ENCODE measurements around the gene LARP1. TPM values are rescaled to one million over a fixed set of nuclear protein-coding genes. Genes with fewer than 3 reads are reported as not detected.

Gene LARP1
- polyA plus RNA-seq, 1 donor (not counting 4 experiments of a cell fraction or from before 2014, with no cell fraction given): 65.6 TPM

DNA sequence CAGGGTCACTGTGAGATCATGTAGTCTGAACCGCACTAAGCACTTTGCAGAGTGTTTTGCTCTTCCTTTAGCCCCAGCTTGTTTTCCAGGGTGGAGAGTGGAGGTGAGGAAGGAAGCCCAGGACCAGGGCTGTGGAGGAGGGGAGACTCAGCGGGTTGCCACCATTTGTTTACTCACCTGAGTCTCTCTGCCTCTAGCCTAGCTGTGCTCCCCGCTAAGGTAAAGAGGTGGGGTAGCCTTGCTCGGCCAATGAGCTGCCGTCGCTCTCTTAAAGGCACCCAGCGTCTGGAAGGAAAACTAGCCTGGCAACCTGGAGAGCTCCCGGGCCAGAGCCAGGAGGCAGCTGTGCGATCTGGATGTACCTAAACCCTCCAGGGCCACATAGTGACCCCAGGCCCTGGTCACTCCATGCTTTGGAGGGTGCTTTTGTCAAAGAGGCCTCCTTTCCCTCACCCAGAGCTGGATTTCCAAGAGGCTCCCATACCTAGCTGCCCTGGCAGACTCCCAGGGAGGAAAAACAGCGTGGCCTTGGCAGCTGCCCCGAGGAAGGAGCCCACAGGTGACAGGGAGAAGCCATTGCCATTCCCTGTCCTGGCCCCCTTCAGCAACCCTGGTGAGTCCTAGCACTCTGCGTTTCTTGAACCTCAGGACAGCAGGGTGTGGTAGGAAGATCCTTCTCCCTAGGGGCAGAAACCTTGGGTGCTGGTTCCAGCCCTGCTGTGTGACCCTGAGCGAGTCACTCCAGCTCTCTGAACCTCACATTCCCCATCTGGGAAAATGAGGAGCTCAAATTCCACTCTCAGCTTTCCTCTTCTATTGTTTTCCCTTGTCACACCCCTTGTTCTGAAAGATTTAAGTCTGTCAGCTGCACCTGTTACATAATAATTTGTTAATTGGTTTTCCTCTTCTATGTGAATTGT is 42.4 kb upstream of the LARP1 start:
- no peaks in the 10 kb centered on the region for H3K9me3 ChIP-seq (ENCODE audit: control insufficient read depth, low read depth, low read length)
- H2AFZ ChIP-seq (ENCODE audit: control insufficient read depth, low read length): peak overlapping the region; percentile 40
- H3K4me2 ChIP-seq (ENCODE audit: control insufficient read depth, extremely low read depth, insufficient read depth, low read depth, low read length): peak overlapping the region; percentile 54
- FAIRE-seq (peak; percentile 48), DNase-seq (ENCODE audit: low read depth, low spot score) (peak; percentile 17)
- no peaks in the 10 kb centered on the region for H3K9me1 ChIP-seq (ENCODE audit: control insufficient read depth, extremely low read depth, insufficient read depth, low read length)
- H4K20me1 ChIP-seq (ENCODE audit: control insufficient read depth, extremely low read depth, insufficient read depth, low read length): no peaks in the 10 kb centered on the region
- no peaks in the 10 kb centered on the region for H3K27me3 ChIP-seq (ENCODE audit: control insufficient read depth, extremely low read depth, insufficient read depth, low read length)
- H3K9ac ChIP-seq (ENCODE audit: control insufficient read depth, extremely low read depth, insufficient read depth, low read length): no peak overlapping the region
- H3K4me1 ChIP-seq (ENCODE audit: control insufficient read depth, extremely low read depth, insufficient read depth, low read length): peaks cover 19% of the 10 kb centered on the region
- H3K79me2 ChIP-seq (ENCODE audit: control insufficient read depth, insufficient read depth, low read length): no peaks in the 10 kb centered on the region
- peak overlapping the region; percentile 6 to 29 (median 23) for H3K4me3 ChIP-seq (ENCODE audit: control insufficient read depth in 2 of 3, extremely low read depth in 1 of 3, insufficient read depth in 2 of 3, low read depth in 1 of 3, low read length in 3 of 3)
- dilution Hi-C loops (cut with MboI; ENCODE audit: extremely low pct_ligation_motif_present, low sequenced_read_pairs): no loop called here
- H3K27ac ChIP-seq (ENCODE audit: control insufficient read depth, insufficient read depth, low read length): no peak overlapping the region
- TF ChIP-seq EZH2 (IDR thresholded peaks at IDR 0.05; ENCODE audit: low read length): no peak
- no peaks in the 10 kb centered on the region for H3K36me3 ChIP-seq (ENCODE audit: control insufficient read depth in 2 of 2, extremely low read depth in 1 of 2, insufficient read depth in 2 of 2, low read length in 2 of 2)

DNA sequence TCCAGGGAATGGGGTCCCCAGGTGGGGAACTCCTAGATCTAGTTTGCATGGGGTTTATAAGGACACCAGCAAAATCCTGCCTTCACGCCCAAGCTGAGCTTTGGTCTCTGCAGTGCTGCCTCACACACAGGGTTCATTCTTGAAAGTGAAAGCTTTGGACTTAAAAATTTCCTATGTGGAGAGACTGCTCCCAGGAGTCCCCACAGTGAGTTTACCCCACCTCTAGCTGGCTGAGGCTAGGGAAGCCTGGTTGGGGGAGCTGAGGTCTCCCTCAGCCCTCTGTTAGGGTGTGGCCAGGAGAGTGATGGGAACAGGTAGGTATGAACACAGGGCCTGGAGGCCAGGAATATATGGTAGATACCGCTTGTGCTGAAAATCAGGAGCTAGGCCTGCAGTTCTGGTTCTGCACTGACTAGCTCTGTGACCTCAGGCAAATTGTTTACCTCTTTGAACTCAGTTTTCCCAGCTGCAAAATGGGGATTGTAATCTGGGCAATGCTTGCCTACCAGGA is 41.5 kb upstream of the LARP1 start:
- Histone ChIP-seq H3K4me3 (ENCODE audit: control insufficient read depth in 2 of 3, extremely low read depth in 1 of 3, insufficient read depth in 2 of 3, low read depth in 1 of 3, low read length in 3 of 3) (no peak overlapping the region), H3K79me2 (ENCODE audit: control insufficient read depth, insufficient read depth, low read length) (no peaks in the 10 kb centered on the region), H3K9ac (ENCODE audit: control insufficient read depth, extremely low read depth, insufficient read depth, low read length) (no peak overlapping the region), H3K4me2 (ENCODE audit: control insufficient read depth, extremely low read depth, insufficient read depth, low read depth, low read length) (peak overlapping the region; percentile 54), H3K27me3 (ENCODE audit: control insufficient read depth, extremely low read depth, insufficient read depth, low read length) (no peaks in the 10 kb centered on the region), H3K9me3 (ENCODE audit: control insufficient read depth, low read depth, low read length) (no peaks in the 10 kb centered on the region), H4K20me1 (ENCODE audit: control insufficient read depth, extremely low read depth, insufficient read depth, low read length) (no peaks in the 10 kb centered on the region), H2AFZ (ENCODE audit: control insufficient read depth, low read length) (no peak overlapping the region), H3K9me1 (ENCODE audit: control insufficient read depth, extremely low read depth, insufficient read depth, low read length) (no peaks in the 10 kb centered on the region), H3K27ac (ENCODE audit: control insufficient read depth, insufficient read depth, low read length) (no peak overlapping the region), H3K36me3 (ENCODE audit: control insufficient read depth in 2 of 2, extremely low read depth in 1 of 2, insufficient read depth in 2 of 2, low read length in 2 of 2) (no peaks in the 10 kb centered on the region), H3K4me1 (ENCODE audit: control insufficient read depth, extremely low read depth, insufficient read depth, low read length) (peaks cover 19% of the 10 kb centered on the region)
- TF ChIP-seq EZH2 (IDR thresholded peaks at IDR 0.05; ENCODE audit: low read length): no peak
- TF ChIP-seq, protein P1, sequence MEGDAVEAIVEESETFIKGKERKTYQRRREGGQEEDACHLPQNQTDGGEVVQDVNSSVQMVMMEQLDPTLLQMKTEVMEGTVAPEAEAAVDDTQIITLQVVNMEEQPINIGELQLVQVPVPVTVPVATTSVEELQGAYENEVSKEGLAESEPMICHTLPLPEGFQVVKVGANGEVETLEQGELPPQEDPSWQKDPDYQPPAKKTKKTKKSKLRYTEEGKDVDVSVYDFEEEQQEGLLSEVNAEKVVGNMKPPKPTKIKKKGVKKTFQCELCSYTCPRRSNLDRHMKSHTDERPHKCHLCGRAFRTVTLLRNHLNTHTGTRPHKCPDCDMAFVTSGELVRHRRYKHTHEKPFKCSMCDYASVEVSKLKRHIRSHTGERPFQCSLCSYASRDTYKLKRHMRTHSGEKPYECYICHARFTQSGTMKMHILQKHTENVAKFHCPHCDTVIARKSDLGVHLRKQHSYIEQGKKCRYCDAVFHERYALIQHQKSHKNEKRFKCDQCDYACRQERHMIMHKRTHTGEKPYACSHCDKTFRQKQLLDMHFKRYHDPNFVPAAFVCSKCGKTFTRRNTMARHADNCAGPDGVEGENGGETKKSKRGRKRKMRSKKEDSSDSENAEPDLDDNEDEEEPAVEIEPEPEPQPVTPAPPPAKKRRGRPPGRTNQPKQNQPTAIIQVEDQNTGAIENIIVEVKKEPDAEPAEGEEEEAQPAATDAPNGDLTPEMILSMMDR (optimal IDR thresholded peaks at IDR 0.05 in 1 of 3, IDR thresholded peaks at IDR 0.05 in 1 of 3, conservative IDR thresholded peaks at IDR 0.05 in 1 of 3; ENCODE audit: extremely low read depth in 1 of 3, insufficient read depth in 2 of 3, low read length in 3 of 3): no peak
- FAIRE-seq (no peak), DNase-seq (ENCODE audit: low read depth, low spot score) (no peak)
- dilution Hi-C loops (cut with MboI; ENCODE audit: extremely low pct_ligation_motif_present, low sequenced_read_pairs): no loop called here
